Activated CD4-positive, alpha-beta T cell treated with anti-CD3 and anti-CD28 coated beads, Interleukin-2, amount 10 ng/mL, durations not matched to agents 7 days and 5 days (primary cell): ENCODE measurements around the gene KPNA4. TPM values are rescaled to one million over a fixed set of nuclear protein-coding genes. Genes with fewer than 3 reads are reported as not detected.
"Not testable (repeated sequence)": the region's sequence is repeated elsewhere in the genome, so short reads cannot be mapped to it uniquely, and the experiment has no call there.

Experiments
- CTCF ChIA-PET: fragments of 350-600 bp; sonication (Branson Sonifier 250); formaldehyde crosslinking; loops from one replicate; lab custom pipeline; 2021; ENCODE audit warnings: antibody characterized with exemption; lab: Charles Lee
- POLR2A ChIA-PET: fragments of 350-600 bp; sonication (Branson Sonifier 250); formaldehyde crosslinking; loops from one replicate; lab custom pipeline; 2021; ENCODE audit warnings: antibody characterized with exemption; lab: Charles Lee
- DNase-seq: peaks from one replicate; pipeline ENCODE4 v3.0.0-alpha.2; 2020
- H3K27ac Mint-ChIP-seq: one replicate; pipeline ENCODE4 v1.8.0; 2021; ENCODE audit warnings: mild to moderate bottlenecking, moderate library complexity, mixed read lengths
- H3K27me3 Mint-ChIP-seq: one replicate; pipeline ENCODE4 v1.8.0; 2021; ENCODE audit warnings: mixed read lengths
- H3K36me3 Mint-ChIP-seq: one replicate; pipeline ENCODE4 v1.8.0; 2021; ENCODE audit warnings: low read depth, mixed read lengths
- H3K4me1 Mint-ChIP-seq: one replicate; pipeline ENCODE4 v1.8.0; 2021; ENCODE audit warnings: mixed read lengths
- H3K4me3 Mint-ChIP-seq: one replicate; pipeline ENCODE4 v1.8.0; 2021; ENCODE audit warnings: mild to moderate bottlenecking, moderate library complexity, mixed read lengths
- H3K9me3 Mint-ChIP-seq: one replicate; pipeline ENCODE4 v1.8.0; 2021; ENCODE audit warnings: mixed read lengths
- total RNA-seq, 2 experiments: library from RNA; stranded (reverse); gene quantifications; one replicate each; pipeline ENCODE4 v1.2.3, GENCODE V29; 2021

Gene KPNA4
- total RNA-seq, 2 experiments from 2014 or later: 38.6 to 53.7 TPM

GRCh38 chr3:160532371-160532770, 33.0 kb downstream of the KPNA4 start:
- no peaks in the 10 kb centered on the region for H3K9me3 Mint-ChIP-seq
- no peaks in the 10 kb centered on the region for H3K27me3 Mint-ChIP-seq
- no peak overlapping the region for H3K27ac Mint-ChIP-seq
- peaks cover 4% of the 10 kb centered on the region for H3K4me1 Mint-ChIP-seq
- ChIA-PET POLR2A (no interaction called here), CTCF (interaction anchor here (1.2 kb wide), 1 partner anchor 12 kb away, joined by 3 read pairs; no protein-coding TSS in a partner anchor)
- H3K4me3 Mint-ChIP-seq: no peak overlapping the region
- no peak for DNase-seq
- H3K36me3 Mint-ChIP-seq: peaks cover 19% of the 10 kb centered on the region

- Mint-ChIP-seq H3K36me3 (peaks cover 26% of the 10 kb centered on the region), H3K9me3 (no peaks in the 10 kb centered on the region), H3K27me3 (no peaks in the 10 kb centered on the region), H3K27ac (no peak overlapping the region), H3K4me3 (no peak overlapping the region), H3K4me1 (peaks cover 4% of the 10 kb centered on the region)
- ChIA-PET CTCF (no interaction called here), POLR2A (no interaction called here)
- no peak for DNase-seq
Observed at GRCh38 chr3:160531311-160531710, 34.1 kb downstream of the KPNA4 start.

- peaks cover 42% of the 10 kb centered on the region for H3K36me3 Mint-ChIP-seq
- CTCF ChIA-PET: not testable (repeated sequence)
Observed at GRCh38 chr3:160516391-160516790, 49.0 kb downstream of the KPNA4 start.

GRCh38 chr3:160501325-160501724, 64.0 kb downstream of the KPNA4 start:
- Mint-ChIP-seq H3K36me3 (peaks cover 40% of the 10 kb centered on the region), H3K4me1 (no peaks in the 10 kb centered on the region), H3K4me3 (no peak overlapping the region), H3K27ac (no peak overlapping the region), H3K9me3 (no peaks in the 10 kb centered on the region), H3K27me3 (no peaks in the 10 kb centered on the region)
- ChIA-PET CTCF (no interaction called here), POLR2A (no interaction called here)
- no peak for DNase-seq

More at GRCh38 chr3:160516391-160516790, 49.0 kb downstream of the KPNA4 start:
- POLR2A ChIA-PET, H3K4me1 Mint-ChIP-seq, H3K9me3 Mint-ChIP-seq, H3K27ac Mint-ChIP-seq, DNase-seq, H3K27me3 Mint-ChIP-seq, H3K4me3 Mint-ChIP-seq: not testable (repeated sequence)

GRCh38 chr3:160498202-160498601, 67.2 kb downstream of the KPNA4 start:
- H3K36me3 Mint-ChIP-seq: peaks cover 38% of the 10 kb centered on the region
- no peak for DNase-seq
- CTCF ChIA-PET: interaction anchor here (0.7 kb wide), 1 partner anchor 470 kb away, joined by 3 read pairs; no protein-coding TSS in a partner anchor
- POLR2A ChIA-PET: no interaction called here
- H3K4me3 Mint-ChIP-seq: no peak overlapping the region
- no peak overlapping the region for H3K27ac Mint-ChIP-seq
- no peaks in the 10 kb centered on the region for H3K27me3 Mint-ChIP-seq
- H3K4me1 Mint-ChIP-seq: no peaks in the 10 kb centered on the region
- H3K9me3 Mint-ChIP-seq: no peaks in the 10 kb centered on the region

- DNase-seq: no peak
- POLR2A ChIA-PET: interaction anchor here (0.8 kb wide), 1 partner anchor 35 kb away, joined by 3 read pairs; no protein-coding TSS in a partner anchor
- Mint-ChIP-seq H3K36me3 (no peaks in the 10 kb centered on the region), H3K4me3 (no peak overlapping the region), H3K27ac (no peak overlapping the region), H3K9me3 (no peaks in the 10 kb centered on the region), H3K27me3 (peaks cover 2% of the 10 kb centered on the region), H3K4me1 (peaks cover 5% of the 10 kb centered on the region)
- CTCF ChIA-PET: no interaction called here
Observed at GRCh38 chr3:160490166-160490565, 75.2 kb downstream of the KPNA4 start.

- Mint-ChIP-seq H3K4me3 (no peak overlapping the region), H3K4me1 (peaks cover 6% of the 10 kb centered on the region), H3K27ac (no peak overlapping the region), H3K36me3 (no peaks in the 10 kb centered on the region), H3K27me3 (peaks cover 2% of the 10 kb centered on the region), H3K9me3 (no peaks in the 10 kb centered on the region)
- POLR2A ChIA-PET: no interaction called here
- CTCF ChIA-PET: interaction anchor here (1.1 kb wide), 1 partner anchor 52 kb away, joined by 5 read pairs; no protein-coding TSS in a partner anchor
- DNase-seq: peak; percentile 37
Observed at GRCh38 chr3:160486459-160486869, 78.9 kb downstream of the KPNA4 start.

GRCh38 chr3:160482796-160483195, 82.6 kb downstream of the KPNA4 start:
- peaks cover 9% of the 10 kb centered on the region for H3K4me1 Mint-ChIP-seq
- CTCF ChIA-PET: interaction anchor here (0.6 kb wide), 1 partner anchor 28 kb away, joined by 3 read pairs; no protein-coding TSS in a partner anchor
- POLR2A ChIA-PET: no interaction called here
- H3K4me3 Mint-ChIP-seq: no peak overlapping the region
- no peak overlapping the region for H3K27ac Mint-ChIP-seq
- H3K9me3 Mint-ChIP-seq: no peaks in the 10 kb centered on the region
- DNase-seq: no peak
- peaks cover 4% of the 10 kb centered on the region for H3K27me3 Mint-ChIP-seq
- no peaks in the 10 kb centered on the region for H3K36me3 Mint-ChIP-seq

- ChIA-PET POLR2A (no interaction called here), CTCF (interaction anchor here (0.9 to 1.1 kb wide), 2 partner anchors 31 to 33 kb away, joined by 4 read pairs; partner anchors contain the start of gene TRIM59)
- no peak overlapping the region for H3K4me3 Mint-ChIP-seq
- H3K27ac Mint-ChIP-seq: no peak overlapping the region
- no peak for DNase-seq
- no peaks in the 10 kb centered on the region for H3K36me3 Mint-ChIP-seq
- no peaks in the 10 kb centered on the region for H3K9me3 Mint-ChIP-seq
- H3K4me1 Mint-ChIP-seq: peaks cover 10% of the 10 kb centered on the region
- H3K27me3 Mint-ChIP-seq: peaks cover 4% of the 10 kb centered on the region
Observed at GRCh38 chr3:160481856-160482255, 83.5 kb downstream of the KPNA4 start.

GRCh38 chr3:160480931-160481330, 84.4 kb downstream of the KPNA4 start:
- H3K36me3 Mint-ChIP-seq: no peaks in the 10 kb centered on the region
- POLR2A ChIA-PET: no interaction called here
- H3K27me3 Mint-ChIP-seq: peaks cover 4% of the 10 kb centered on the region
- H3K9me3 Mint-ChIP-seq: no peaks in the 10 kb centered on the region
- CTCF ChIA-PET: interaction anchor here (0.9 to 1.1 kb wide), 2 partner anchors 30 to 32 kb away, joined by 4 read pairs; partner anchors contain the start of gene TRIM59
- DNase-seq: no peak
- H3K27ac Mint-ChIP-seq: no peak overlapping the region
- H3K4me1 Mint-ChIP-seq: peaks cover 9% of the 10 kb centered on the region
- no peak overlapping the region for H3K4me3 Mint-ChIP-seq

- H3K4me1 Mint-ChIP-seq: peaks cover 3% of the 10 kb centered on the region
- no peak overlapping the region for H3K27ac Mint-ChIP-seq
- ChIA-PET CTCF (interaction anchor here (1.5 kb wide), 1 partner anchor 20 kb away, joined by 3 read pairs; no protein-coding TSS in a partner anchor), POLR2A (no interaction called here)
- no peaks in the 10 kb centered on the region for H3K9me3 Mint-ChIP-seq
- no peaks in the 10 kb centered on the region for H3K36me3 Mint-ChIP-seq
- no peak overlapping the region for H3K4me3 Mint-ChIP-seq
- H3K27me3 Mint-ChIP-seq: peaks cover 8% of the 10 kb centered on the region
- DNase-seq: no peak
Observed at GRCh38 chr3:160479376-160479775, 86.0 kb downstream of the KPNA4 start.

- POLR2A ChIA-PET: interaction anchor here (0.6 kb wide), 1 partner anchor 21 kb away, joined by 3 read pairs; no protein-coding TSS in a partner anchor
- no peaks in the 10 kb centered on the region for H3K36me3 Mint-ChIP-seq
- peaks cover 8% of the 10 kb centered on the region for H3K27me3 Mint-ChIP-seq
- H3K4me3 Mint-ChIP-seq: no peak overlapping the region
- no peaks in the 10 kb centered on the region for H3K9me3 Mint-ChIP-seq
- peaks cover 3% of the 10 kb centered on the region for H3K4me1 Mint-ChIP-seq
- CTCF ChIA-PET: interaction anchor here (1.5 kb wide), 1 partner anchor 19 kb away, joined by 3 read pairs; no protein-coding TSS in a partner anchor
- DNase-seq: no peak
- H3K27ac Mint-ChIP-seq: no peak overlapping the region
Observed at GRCh38 chr3:160478338-160478737, 87.0 kb downstream of the KPNA4 start.

- Mint-ChIP-seq H3K4me1 (peaks cover 3% of the 10 kb centered on the region), H3K4me3 (no peak overlapping the region), H3K9me3 (no peaks in the 10 kb centered on the region), H3K27ac (no peak overlapping the region), H3K36me3 (no peaks in the 10 kb centered on the region), H3K27me3 (peaks cover 8% of the 10 kb centered on the region)
- CTCF ChIA-PET: no interaction called here
- no peak for DNase-seq
- POLR2A ChIA-PET: no interaction called here
Observed at GRCh38 chr3:160477750-160478149, 87.6 kb downstream of the KPNA4 start.
